ENCODE results near the gene MTUS2. TPM values are rescaled to one million over a fixed set of nuclear protein-coding genes. Genes with fewer than 3 reads are reported as not detected.

Gene MTUS2
- total and polyA plus RNA-seq, 2 donors (not counting 3 experiments of a cell fraction or from before 2014, with no cell fraction given) = not detected

GRCh38 chr13:28984326-28984725 lies 164.2 kb downstream of the MTUS2 start:
- no peaks in the 10 kb centered on the region for H3K79me2 ChIP-seq (ENCODE audit: control insufficient read depth, insufficient read depth, low read length)
- no TSS peak for BruUV-seq (replicated peaks)
- TF ChIP-seq EZH2 (IDR thresholded peaks at IDR 0.05; ENCODE audit: borderline replicate concordance, low read depth, low read length, severe bottlenecking) (no peak), JUN (IDR thresholded peaks at IDR 0.05; ENCODE audit: borderline replicate concordance, insufficient read depth, insufficient read length, low read depth) (no peak), MYC (IDR thresholded peaks at IDR 0.05; ENCODE audit: low read depth, low read length) (no peak), MAX (IDR thresholded peaks at IDR 0.05; ENCODE audit: insufficient read depth, insufficient read length) (no peak), GATA2 (IDR thresholded peaks at IDR 0.05; ENCODE audit: insufficient read depth, insufficient read length, low read depth, low read length) (no peak), POLR2AphosphoS5 (IDR thresholded peaks at IDR 0.05; ENCODE audit: insufficient read depth, low read depth, low read length) (no peak), POLR2A (IDR thresholded peaks at IDR 0.05; ENCODE audit: low read depth, low read length) (no peak), CTCF (IDR thresholded peaks at IDR 0.05; ENCODE audit: extremely low read depth in 1 of 2, insufficient read depth in 1 of 2, low read depth in 1 of 2, low read length in 2 of 2) (no peak), FOS (IDR thresholded peaks at IDR 0.05; ENCODE audit: borderline replicate concordance, insufficient read depth, low read length) (no peak)
- POLR2A ChIA-PET = no interaction called here
- no peak for DNase-seq (ENCODE audit: low read depth, low spot score)
- no peaks in the 10 kb centered on the region for H4K20me1 ChIP-seq (replicated peaks; ENCODE audit: control insufficient read depth, extremely low read depth, insufficient read depth, low read length)
- no peak overlapping the region for H3K4me2 ChIP-seq (ENCODE audit: insufficient read depth, low read length)
- no peaks in the 10 kb centered on the region for H3K9me3 ChIP-seq (replicated peaks; ENCODE audit: control insufficient read depth, insufficient read depth, low read length)
- no peak overlapping the region for H2AFZ ChIP-seq (ENCODE audit: low read depth, low read length)
- H3K4me3 ChIP-seq (replicated peaks in 1 of 3; ENCODE audit: insufficient read depth in 1 of 3, low read depth in 1 of 3, low read length in 3 of 3) = no peak overlapping the region
- no peaks in the 10 kb centered on the region for H3K4me1 ChIP-seq (ENCODE audit: control insufficient read depth, extremely low read depth, insufficient read depth, low read length)
- no peak for FAIRE-seq
- no peak overlapping the region for H3K27ac ChIP-seq (ENCODE audit: insufficient read depth, low read depth, low read length)
- no peak overlapping the region for H3K9ac ChIP-seq (replicated peaks; ENCODE audit: extremely low read depth, insufficient read depth, low read length)
- H3K9me1 ChIP-seq (replicated peaks; ENCODE audit: control insufficient read depth, extremely low read depth, insufficient read depth, low read length) = no peaks in the 10 kb centered on the region
- dilution Hi-C loops (cut with MboI; ENCODE audit: extremely low pct_ligation_motif_present, low sequenced_read_pairs) (no loop called here), intact Hi-C loops (cut with micrococcal nuclease) (no loop called here)
- no peaks in the 10 kb centered on the region for H3K27me3 ChIP-seq (ENCODE audit: control insufficient read depth in 2 of 2, insufficient read depth in 2 of 2, low read length in 2 of 2)
- H3K36me3 ChIP-seq (ENCODE audit: control insufficient read depth in 2 of 2, extremely low read depth in 1 of 2, insufficient read depth in 2 of 2, low read length in 2 of 2) = no peaks in the 10 kb centered on the region
- CTCF ChIA-PET = no interaction called here
